OCI-LY7 (cell line): ENCODE measurements around the gene MTHFD1L. TPM values are rescaled to one million over a fixed set of nuclear protein-coding genes. Genes with fewer than 3 reads are reported as not detected.

Experiments used
- BruUV-seq: library from RNA; stranded (reverse); fragments of 400-500 nt; replicated peaks from 2 replicates; lab custom pipeline; 2021; lab: Mats Ljungman, UMichigan
- CTCF ChIA-PET: fragments of 300-600 bp; sonication (Branson Sonifier 250); formaldehyde crosslinking; loops from one replicate; lab custom pipeline; 2022; ENCODE audit warnings: antibody characterized with exemption; ENCODE audit not compliant: unreplicated experiment; lab: Charles Lee
- POLR2A ChIA-PET: fragments of 300-600 bp; sonication (Branson Sonifier 250); formaldehyde crosslinking; loops from one replicate; lab custom pipeline; 2022; ENCODE audit warnings: antibody characterized with exemption; lab: Charles Lee
- DNase-seq: peaks from one replicate; pipeline ENCODE4 v3.0.0-alpha.2; 2015; ENCODE audit warnings: low spot score
- H2AFZ ChIP-seq: fragments of 200-600 bp; sonication (generic), shearing (Covaris generic); 2 replicates; pipeline ENCODE4 v1.6.1; 2014; ENCODE audit warnings: mild to moderate bottlenecking, antibody characterized with exemption, low read length, moderate library complexity
- H3K27ac ChIP-seq: fragments of 200-600 bp; sonication (generic); 2 replicates; pipeline ENCODE4 v1.5.1; 2014; ENCODE audit warnings: mixed run types, low read depth, mild to moderate bottlenecking, moderate library complexity, low read length, inconsistent platforms; ENCODE audit not compliant: poor library complexity, severe bottlenecking
- H3K36me3 ChIP-seq: fragments of 200-600 bp; sonication (generic); 2 replicates; pipeline ENCODE4 v1.6.1; 2014; ENCODE audit warnings: mild to moderate bottlenecking, antibody characterized with exemption, low read length, moderate library complexity, mixed read lengths; ENCODE audit not compliant: insufficient read depth
- H3K4me1 ChIP-seq: fragments of 200-600 bp; sonication (generic); 2 replicates; pipeline ENCODE4 v1.5.1; 2014; ENCODE audit warnings: mild to moderate bottlenecking, low read length; ENCODE audit not compliant: insufficient read depth, poor library complexity, severe bottlenecking
- H3K4me2 ChIP-seq: fragments of 200-600 bp; sonication (generic); 2 replicates; pipeline ENCODE4 v1.6.1; 2014; ENCODE audit warnings: mild to moderate bottlenecking, low read length
- H3K4me3 ChIP-seq: fragments of 200-600 bp; sonication (generic); 2 replicates; pipeline ENCODE4 v1.5.1; 2014; ENCODE audit warnings: mild to moderate bottlenecking, low read depth, low read length; ENCODE audit not compliant: poor library complexity, severe bottlenecking
- H3K79me2 ChIP-seq: fragments of 200-600 bp; sonication (generic); 2 replicates; pipeline ENCODE4 v1.6.1; 2016; ENCODE audit warnings: low read depth, mild to moderate bottlenecking, low read length, moderate library complexity, mixed read lengths; ENCODE audit not compliant: insufficient read depth
- H3K9me2 ChIP-seq: fragments of 200-600 bp; sonication (generic); 2 replicates; pipeline ENCODE4 v1.6.1; 2016; ENCODE audit warnings: mild to moderate bottlenecking, low read length, mixed read lengths; ENCODE audit not compliant: insufficient read depth
- H3K9me3 ChIP-seq: fragments of 200-600 bp; sonication (generic); 2 replicates; pipeline ENCODE4 v1.6.1; 2014; ENCODE audit warnings: mild to moderate bottlenecking, mixed run types, low read length, mixed read lengths
- H4K20me1 ChIP-seq: fragments of 200-600 bp; sonication (generic); 2 replicates; pipeline ENCODE4 v1.6.1; 2014; ENCODE audit warnings: mild to moderate bottlenecking, antibody characterized with exemption, low read length, moderate library complexity, mixed read lengths; ENCODE audit not compliant: insufficient read depth
- CTCF ChIP-seq: fragments of 200-600 bp; sonication (generic); conservative IDR thresholded peaks from 2 replicates; pipeline ENCODE4 v1.5.1; 2014; ENCODE audit warnings: mild to moderate bottlenecking, antibody characterized with exemption, low read length, moderate library complexity, mixed read lengths
- EZH2phosphoT487 ChIP-seq: fragments of 200-600 bp; sonication (generic); IDR thresholded peaks from 2 replicates; pipeline ENCODE4 v1.6.1; 2018; ENCODE audit warnings: low read depth, borderline replicate concordance, mild to moderate bottlenecking, mixed run types, antibody characterized with exemption, low read length, moderate library complexity, mixed read lengths
- intact Hi-C: fragments of 100-400 bp; cut with micrococcal nuclease; formaldehyde crosslinking; loops from one replicate; pipeline ENCODE4 v1.10.0; 2022; ENCODE audit not compliant: unreplicated experiment
- total RNA-seq, 2 experiments: library from RNA; depleted of rRNA in 1 of 2; stranded (reverse); fragments of >200 nt in 1 of 2; shearing (Covaris generic) in 1 of 2; gene quantifications; 2 replicates each; pipeline ENCODE4 v1.2.3, GENCODE V29; 2014 to 2022

The MTHFD1L gene
- total RNA-seq, 2 experiments from 2014 or later = 68.4 to 144 TPM

- Histone ChIP-seq H3K9me2 (no peaks in the 10 kb centered on the region), H2AFZ (no peak overlapping the region), H3K27ac (no peak overlapping the region), H4K20me1 (no peaks in the 10 kb centered on the region), H3K4me3 (no peak overlapping the region), H3K36me3 (peaks cover 96% of the 10 kb centered on the region), H3K9me3 (no peaks in the 10 kb centered on the region), H3K79me2 (no peaks in the 10 kb centered on the region), H3K4me2 (no peak overlapping the region), H3K4me1 (no peaks in the 10 kb centered on the region)
- intact Hi-C loops = no loop called here
- no TSS peak for BruUV-seq
- ChIA-PET CTCF (no interaction called here), POLR2A (interaction anchor here (0.6 to 1.1 kb wide), 4 partner anchors 8 to 1275 kb away, joined by 3 to 5 read pairs (median 4); no protein-coding TSS in a partner anchor)
- TF ChIP-seq EZH2phosphoT487 (no peak), CTCF (no peak)
- no peak for DNase-seq
Observed at GRCh38 chr6:150908901-150909300, 43.4 kb downstream of the MTHFD1L start.

GRCh38 chr6:150910561-150910960 is 45.1 kb downstream of the MTHFD1L start:
- H3K36me3 ChIP-seq = peaks cover 96% of the 10 kb centered on the region
- BruUV-seq = no TSS peak
- no peak overlapping the region for H2AFZ ChIP-seq
- no peaks in the 10 kb centered on the region for H3K9me2 ChIP-seq
- POLR2A ChIA-PET = interaction anchor here (0.8 to 1.0 kb wide), 5 partner anchors 10 to 857 kb away, joined by 3 to 4 read pairs (median 3); no protein-coding TSS in a partner anchor
- intact Hi-C loops = no loop called here
- CTCF ChIA-PET = no interaction called here
- H3K9me3 ChIP-seq = no peaks in the 10 kb centered on the region
- no peaks in the 10 kb centered on the region for H4K20me1 ChIP-seq
- no peaks in the 10 kb centered on the region for H3K4me1 ChIP-seq
- no peak overlapping the region for H3K4me3 ChIP-seq
- no peaks in the 10 kb centered on the region for H3K79me2 ChIP-seq
- H3K4me2 ChIP-seq = no peak overlapping the region
- TF ChIP-seq EZH2phosphoT487 (no peak), CTCF (no peak)
- DNase-seq = no peak
- H3K27ac ChIP-seq = no peak overlapping the region

GRCh38 chr6:150914372-150914771 is 48.9 kb downstream of the MTHFD1L start:
- DNase-seq = no peak
- POLR2A ChIA-PET = interaction anchor here (1.4 kb wide), 1 partner anchor 56 kb away, joined by 4 read pairs; no protein-coding TSS in a partner anchor
- BruUV-seq = no TSS peak
- peaks cover 91% of the 10 kb centered on the region for H3K36me3 ChIP-seq
- H3K9me2 ChIP-seq = no peaks in the 10 kb centered on the region
- intact Hi-C loops = no loop called here
- no peaks in the 10 kb centered on the region for H4K20me1 ChIP-seq
- no peak overlapping the region for H3K4me2 ChIP-seq
- no peaks in the 10 kb centered on the region for H3K9me3 ChIP-seq
- H2AFZ ChIP-seq = no peak overlapping the region
- CTCF ChIA-PET = no interaction called here
- H3K4me3 ChIP-seq = no peak overlapping the region
- no peaks in the 10 kb centered on the region for H3K79me2 ChIP-seq
- H3K4me1 ChIP-seq = no peaks in the 10 kb centered on the region
- H3K27ac ChIP-seq = no peak overlapping the region
- no peak for TF ChIP-seq CTCF
- TF ChIP-seq EZH2phosphoT487 = no peak
